ENCODE measurements around the gene ARRB1.
"Not testable (repeated sequence)": the region's sequence is repeated elsewhere in the genome, so short reads cannot be mapped to it uniquely, and the experiment has no call there.

- TF ChIP-seq, protein P1, sequence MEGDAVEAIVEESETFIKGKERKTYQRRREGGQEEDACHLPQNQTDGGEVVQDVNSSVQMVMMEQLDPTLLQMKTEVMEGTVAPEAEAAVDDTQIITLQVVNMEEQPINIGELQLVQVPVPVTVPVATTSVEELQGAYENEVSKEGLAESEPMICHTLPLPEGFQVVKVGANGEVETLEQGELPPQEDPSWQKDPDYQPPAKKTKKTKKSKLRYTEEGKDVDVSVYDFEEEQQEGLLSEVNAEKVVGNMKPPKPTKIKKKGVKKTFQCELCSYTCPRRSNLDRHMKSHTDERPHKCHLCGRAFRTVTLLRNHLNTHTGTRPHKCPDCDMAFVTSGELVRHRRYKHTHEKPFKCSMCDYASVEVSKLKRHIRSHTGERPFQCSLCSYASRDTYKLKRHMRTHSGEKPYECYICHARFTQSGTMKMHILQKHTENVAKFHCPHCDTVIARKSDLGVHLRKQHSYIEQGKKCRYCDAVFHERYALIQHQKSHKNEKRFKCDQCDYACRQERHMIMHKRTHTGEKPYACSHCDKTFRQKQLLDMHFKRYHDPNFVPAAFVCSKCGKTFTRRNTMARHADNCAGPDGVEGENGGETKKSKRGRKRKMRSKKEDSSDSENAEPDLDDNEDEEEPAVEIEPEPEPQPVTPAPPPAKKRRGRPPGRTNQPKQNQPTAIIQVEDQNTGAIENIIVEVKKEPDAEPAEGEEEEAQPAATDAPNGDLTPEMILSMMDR (IDR thresholded peaks at IDR 0.05): not testable (repeated sequence)
- not testable (repeated sequence) for TF ChIP-seq ZFX (IDR thresholded peaks at IDR 0.05; ENCODE audit: borderline replicate concordance)
Measured at GRCh38 chr11:75366826-75367225, 15.4 kb upstream of the ARRB1 start.

Data from 22Rv1 (cell line).